DND-41 (cell line): ENCODE results near the gene CCDC157.

ENCODE experiments used
- ATAC-seq: fragments of 200-7000 bp; cut with Tn5 transposase; 3 replicates; pipeline ENCODE4 v1.9.1; 2021; ENCODE audit warnings: low read depth; ENCODE audit not compliant: insufficient read depth
- DNase-seq: peaks from one replicate; pipeline ENCODE4 v3.0.0-alpha.2; 2020
- H2AFZ ChIP-seq: 2 replicates; pipeline ENCODE4 v1.6.0; 2012; ENCODE audit warnings: low read depth, low read length
- H3K27ac ChIP-seq: 2 replicates; pipeline ENCODE4 v1.5.1; 2012; ENCODE audit warnings: low read length, inconsistent platforms
- H3K27me3 ChIP-seq: fragments of 200-600 bp; sonication (generic); 2 replicates; pipeline ENCODE4 v1.6.0; 2012; ENCODE audit warnings: low read length, mild to moderate bottlenecking, inconsistent platforms; ENCODE audit not compliant: insufficient read depth, poor library complexity
- H3K36me3 ChIP-seq: 2 replicates; pipeline ENCODE4 v1.5.1; 2012; ENCODE audit warnings: low read length, inconsistent platforms; ENCODE audit not compliant: insufficient read depth
- H3K4me1 ChIP-seq: 2 replicates; pipeline ENCODE4 v1.5.1; 2012; ENCODE audit warnings: mild to moderate bottlenecking, low read length; ENCODE audit not compliant: insufficient read depth
- H3K4me2 ChIP-seq: 2 replicates; pipeline ENCODE4 v1.6.0; 2012; ENCODE audit warnings: mild to moderate bottlenecking, moderate library complexity, low read length, inconsistent platforms; ENCODE audit not compliant: insufficient read depth
- H3K4me3 ChIP-seq, 2 experiments: fragments of 200-600 bp in 1 of 2; shearing (Covaris generic) in 1 of 2; 2 replicates each; pipeline ENCODE4 v1.5.1; 2012 to 2016; ENCODE audit warnings: inconsistent platforms in 2 of 2, low read length in 2 of 2, mild to moderate bottlenecking in 2 of 2, low read depth in 1 of 2, moderate library complexity in 1 of 2
- H3K79me2 ChIP-seq: 2 replicates; pipeline ENCODE4 v1.6.0; 2012; ENCODE audit warnings: low read length, inconsistent platforms; ENCODE audit not compliant: insufficient read depth
- H3K9ac ChIP-seq: 2 replicates; pipeline ENCODE4 v1.6.0; 2012; ENCODE audit warnings: low read depth, mild to moderate bottlenecking, inconsistent platforms, low read length, moderate library complexity
- H3K9me3 ChIP-seq: 2 replicates; pipeline ENCODE4 v1.5.1; 2012; ENCODE audit warnings: low read length, moderate library complexity, mild to moderate bottlenecking, inconsistent platforms; ENCODE audit not compliant: insufficient read depth, severe bottlenecking
- H4K20me1 ChIP-seq: 2 replicates; pipeline ENCODE4 v1.6.0; 2012; ENCODE audit warnings: low read length; ENCODE audit not compliant: insufficient read depth
- EZH2 ChIP-seq: IDR thresholded peaks from 3 replicates; pipeline ENCODE4 v1.6.1; 2012; ENCODE audit warnings: borderline replicate concordance, low read depth, mild to moderate bottlenecking, moderate library complexity, low read length, inconsistent platforms; ENCODE audit not compliant: severe bottlenecking
- TF ChIP-seq, protein P1 (sequence below): IDR thresholded peaks from 2 replicates; pipeline ENCODE4 v1.5.1; 2012; ENCODE audit warnings: borderline replicate concordance, low read length, moderate library complexity, mild to moderate bottlenecking; ENCODE audit not compliant: poor library complexity, severe bottlenecking; ENCODE audit errors: extremely low read depth

CCDC157 gene

DNA sequence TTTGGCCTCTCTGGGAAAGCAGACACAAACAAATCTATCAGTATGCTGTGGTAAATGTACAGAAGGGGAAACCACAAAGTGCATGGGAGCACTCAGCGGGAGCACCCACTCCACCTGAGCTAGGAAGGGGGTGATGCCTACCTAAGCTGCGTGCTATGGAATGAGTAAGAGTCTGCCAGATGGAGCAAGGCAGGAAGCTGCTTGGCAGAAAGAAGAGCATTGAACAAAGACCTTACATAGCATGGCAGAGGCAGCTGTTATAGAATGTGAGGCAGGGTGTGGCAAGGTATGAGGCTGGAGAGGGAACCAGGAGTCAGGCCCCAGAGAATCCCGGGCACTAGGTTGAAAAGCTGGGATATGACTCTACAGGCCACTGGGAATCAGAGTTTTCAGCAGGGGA is 55.0 kb downstream of the CCDC157 start:
- Histone ChIP-seq H3K36me3 (peaks cover 96% of the 10 kb centered on the region), H2AFZ (no peak overlapping the region), H3K9ac (no peak overlapping the region), H3K27me3 (no peaks in the 10 kb centered on the region), H3K79me2 (no peaks in the 10 kb centered on the region), H3K9me3 (no peaks in the 10 kb centered on the region), H3K4me1 (no peaks in the 10 kb centered on the region), H3K4me3 (no peak overlapping the region), H3K4me2 (no peak overlapping the region), H3K27ac (no peak overlapping the region), H4K20me1 (0 out of 2 replicates have a peak, but pooled peaks cover 2% of the 10 kb centered on the region)
- peak; percentile 31; the same call in 1 of the 3 replicates for ATAC-seq
- TF ChIP-seq EZH2: no peak
- TF ChIP-seq, protein P1, sequence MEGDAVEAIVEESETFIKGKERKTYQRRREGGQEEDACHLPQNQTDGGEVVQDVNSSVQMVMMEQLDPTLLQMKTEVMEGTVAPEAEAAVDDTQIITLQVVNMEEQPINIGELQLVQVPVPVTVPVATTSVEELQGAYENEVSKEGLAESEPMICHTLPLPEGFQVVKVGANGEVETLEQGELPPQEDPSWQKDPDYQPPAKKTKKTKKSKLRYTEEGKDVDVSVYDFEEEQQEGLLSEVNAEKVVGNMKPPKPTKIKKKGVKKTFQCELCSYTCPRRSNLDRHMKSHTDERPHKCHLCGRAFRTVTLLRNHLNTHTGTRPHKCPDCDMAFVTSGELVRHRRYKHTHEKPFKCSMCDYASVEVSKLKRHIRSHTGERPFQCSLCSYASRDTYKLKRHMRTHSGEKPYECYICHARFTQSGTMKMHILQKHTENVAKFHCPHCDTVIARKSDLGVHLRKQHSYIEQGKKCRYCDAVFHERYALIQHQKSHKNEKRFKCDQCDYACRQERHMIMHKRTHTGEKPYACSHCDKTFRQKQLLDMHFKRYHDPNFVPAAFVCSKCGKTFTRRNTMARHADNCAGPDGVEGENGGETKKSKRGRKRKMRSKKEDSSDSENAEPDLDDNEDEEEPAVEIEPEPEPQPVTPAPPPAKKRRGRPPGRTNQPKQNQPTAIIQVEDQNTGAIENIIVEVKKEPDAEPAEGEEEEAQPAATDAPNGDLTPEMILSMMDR: no peak
- DNase-seq: no peak

DNA sequence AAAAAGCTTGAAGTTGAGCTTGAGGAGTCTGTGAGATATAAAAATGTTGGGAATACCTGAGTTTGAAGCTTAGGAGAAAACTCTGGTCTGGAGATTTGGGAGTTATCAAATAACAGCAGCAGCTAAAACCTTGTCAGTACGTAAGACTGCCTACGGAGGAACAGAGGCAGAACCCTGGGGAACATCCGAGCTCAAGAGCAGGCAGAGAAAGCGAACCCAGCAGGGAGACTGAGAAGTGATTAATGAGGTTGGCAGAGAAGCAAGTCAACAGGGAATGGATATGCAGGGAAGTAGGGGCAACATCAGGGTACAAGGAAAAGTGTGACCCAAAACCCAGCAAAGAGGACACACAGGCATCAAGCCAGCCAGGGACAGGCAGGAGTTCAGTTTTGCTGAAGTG is 56.2 kb downstream of the CCDC157 start:
- Histone ChIP-seq H3K9me3 (no peaks in the 10 kb centered on the region), H3K79me2 (no peaks in the 10 kb centered on the region), H3K4me1 (no peaks in the 10 kb centered on the region), H3K36me3 (peaks cover 96% of the 10 kb centered on the region), H3K4me2 (no peak overlapping the region), H2AFZ (no peak overlapping the region), H3K9ac (no peak overlapping the region), H3K4me3 (no peak overlapping the region), H3K27me3 (no peaks in the 10 kb centered on the region), H3K27ac (no peak overlapping the region), H4K20me1 (0 out of 2 replicates have a peak, but pooled peaks cover 2% of the 10 kb centered on the region)
- TF ChIP-seq, protein P1: no peak
- no peak for TF ChIP-seq EZH2
- DNase-seq (no peak), ATAC-seq (no peak)

DNA sequence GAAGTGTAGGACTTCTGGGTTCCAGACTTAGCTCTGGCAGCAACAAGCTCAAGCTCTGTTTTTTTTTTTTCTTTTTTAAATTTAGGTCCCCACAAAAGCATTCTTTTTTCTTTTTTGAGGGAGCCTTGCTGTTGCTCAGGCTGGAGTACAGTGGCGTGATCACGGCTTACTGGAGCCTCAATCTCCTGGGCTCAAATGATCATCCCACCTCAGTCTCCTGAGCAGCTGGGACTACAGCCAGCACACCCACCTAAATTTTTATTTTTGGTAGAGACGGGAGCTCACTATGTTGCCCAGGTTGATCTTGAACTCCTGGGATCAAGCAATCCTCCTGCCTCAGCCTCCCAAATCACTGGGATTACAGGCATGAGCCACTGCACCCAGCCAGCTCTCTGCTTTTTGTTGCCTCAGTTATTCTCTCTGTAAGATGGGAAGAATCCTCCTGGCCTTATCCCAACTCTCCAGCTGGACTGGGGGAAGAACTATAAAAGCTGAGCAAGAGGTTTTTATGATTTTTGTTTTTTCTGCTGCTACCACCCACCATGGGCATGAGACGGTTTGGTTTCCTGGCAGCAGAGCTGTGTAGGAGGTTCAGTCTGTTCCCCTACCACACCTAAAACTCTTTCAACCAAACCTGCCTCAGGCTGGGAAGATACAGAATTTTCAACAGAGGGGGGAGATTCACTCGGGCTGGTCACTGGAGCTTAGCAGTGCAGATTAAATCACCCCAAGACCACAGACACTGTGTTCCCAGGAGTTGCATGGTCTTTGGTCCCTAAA is 57.1 kb downstream of the CCDC157 start:
- H3K4me3 ChIP-seq: no peak overlapping the region
- no peak overlapping the region for H3K9ac ChIP-seq
- 0 out of 2 replicates have a peak, but pooled peaks cover 2% of the 10 kb centered on the region for H4K20me1 ChIP-seq
- H3K27me3 ChIP-seq: no peaks in the 10 kb centered on the region
- DNase-seq (no peak), ATAC-seq (no peak)
- no peak for TF ChIP-seq EZH2
- TF ChIP-seq, protein P1: no peak
- no peak overlapping the region; the same call in 1 of the 2 replicates for H3K27ac ChIP-seq
- no peak overlapping the region for H2AFZ ChIP-seq
- peaks cover 96% of the 10 kb centered on the region for H3K36me3 ChIP-seq
- no peaks in the 10 kb centered on the region for H3K4me1 ChIP-seq
- H3K4me2 ChIP-seq: no peak overlapping the region
- no peaks in the 10 kb centered on the region for H3K9me3 ChIP-seq
- H3K79me2 ChIP-seq: no peaks in the 10 kb centered on the region
